Muscle layer of duodenum (tissue), 2 donors: ENCODE results near the gene NOD1.
"Not testable (repeated sequence)": the region's sequence is repeated elsewhere in the genome, so short reads cannot be mapped to it uniquely, and the experiment has no call there.

Experiments
- H3K27ac ChIP-seq: one replicate; pipeline ENCODE4 v1.7.0; 2013; ENCODE audit warnings: mild to moderate bottlenecking, low read length
- H3K27me3 ChIP-seq: one replicate; pipeline ENCODE4 v1.7.0; 2013; ENCODE audit warnings: low read depth, mild to moderate bottlenecking, control low read depth, low read length
- H3K36me3 ChIP-seq, 2 donors: one replicate each; pipeline ENCODE4 v1.7.0; 2013; ENCODE audit warnings: low read length in 2 of 2, control low read depth in 1 of 2, mild to moderate bottlenecking in 1 of 2; ENCODE audit not compliant: insufficient read depth in 2 of 2, control insufficient read depth in 1 of 2
- H3K4me1 ChIP-seq, 2 donors: one replicate each; pipeline ENCODE4 v1.7.0; 2013; ENCODE audit warnings: low read length in 2 of 2, mild to moderate bottlenecking in 2 of 2, control low read depth in 1 of 2, moderate library complexity in 1 of 2; ENCODE audit not compliant: insufficient read depth in 2 of 2, control insufficient read depth in 1 of 2
- H3K4me3 ChIP-seq, 2 donors: one replicate each; pipeline ENCODE4 v1.7.0; 2013; ENCODE audit warnings: low read length in 2 of 2, low read depth in 1 of 2, mild to moderate bottlenecking in 1 of 2
- H3K9me3 ChIP-seq, 2 donors: one replicate each; pipeline ENCODE4 v1.7.0; 2013; ENCODE audit warnings: low read length in 2 of 2, control low read depth in 1 of 2, mild to moderate bottlenecking in 1 of 2; ENCODE audit not compliant: control insufficient read depth in 1 of 2
- donor health status: healthy.

The NOD1 gene

GRCh38 chr7:30403477-30403876 lies 75.1 kb downstream of the NOD1 start:
- Histone ChIP-seq H3K27ac (no peak overlapping the region), H3K27me3 (no peaks in the 10 kb centered on the region), H3K36me3 (peaks cover 7% of the 10 kb centered on the region in 2 donors), H3K4me1 (no peaks in the 10 kb centered on the region), H3K9me3 (no peaks in the 10 kb centered on the region), H3K4me3 (no peak overlapping the region)

GRCh38 chr7:30396389-30396788 lies 82.2 kb downstream of the NOD1 start:
- H3K27me3 ChIP-seq: no peaks in the 10 kb centered on the region
- H3K9me3 ChIP-seq: no peaks in the 10 kb centered on the region
- no peaks in the 10 kb centered on the region for H3K36me3 ChIP-seq

GRCh38 chr7:30395676-30396075 lies 82.9 kb downstream of the NOD1 start:
- no peaks in the 10 kb centered on the region for H3K4me1 ChIP-seq
- no peaks in the 10 kb centered on the region for H3K36me3 ChIP-seq
- no peak overlapping the region for H3K27ac ChIP-seq
- no peaks in the 10 kb centered on the region for H3K27me3 ChIP-seq
- H3K4me3 ChIP-seq: no peak overlapping the region
- no peaks in the 10 kb centered on the region for H3K9me3 ChIP-seq

More at GRCh38 chr7:30396389-30396788, 82.2 kb downstream of the NOD1 start:
- Histone ChIP-seq H3K27ac (no peak overlapping the region), H3K4me1 (no peaks in the 10 kb centered on the region), H3K4me3 (no peak overlapping the region)

GRCh38 chr7:30391806-30392205 lies 86.8 kb downstream of the NOD1 start:
- no peaks in the 10 kb centered on the region for H3K27me3 ChIP-seq
- H3K4me3 ChIP-seq: no peak overlapping the region
- no peaks in the 10 kb centered on the region for H3K4me1 ChIP-seq
- H3K36me3 ChIP-seq: no peaks in the 10 kb centered on the region
- H3K9me3 ChIP-seq: no peaks in the 10 kb centered on the region
- no peak overlapping the region for H3K27ac ChIP-seq

DNA sequence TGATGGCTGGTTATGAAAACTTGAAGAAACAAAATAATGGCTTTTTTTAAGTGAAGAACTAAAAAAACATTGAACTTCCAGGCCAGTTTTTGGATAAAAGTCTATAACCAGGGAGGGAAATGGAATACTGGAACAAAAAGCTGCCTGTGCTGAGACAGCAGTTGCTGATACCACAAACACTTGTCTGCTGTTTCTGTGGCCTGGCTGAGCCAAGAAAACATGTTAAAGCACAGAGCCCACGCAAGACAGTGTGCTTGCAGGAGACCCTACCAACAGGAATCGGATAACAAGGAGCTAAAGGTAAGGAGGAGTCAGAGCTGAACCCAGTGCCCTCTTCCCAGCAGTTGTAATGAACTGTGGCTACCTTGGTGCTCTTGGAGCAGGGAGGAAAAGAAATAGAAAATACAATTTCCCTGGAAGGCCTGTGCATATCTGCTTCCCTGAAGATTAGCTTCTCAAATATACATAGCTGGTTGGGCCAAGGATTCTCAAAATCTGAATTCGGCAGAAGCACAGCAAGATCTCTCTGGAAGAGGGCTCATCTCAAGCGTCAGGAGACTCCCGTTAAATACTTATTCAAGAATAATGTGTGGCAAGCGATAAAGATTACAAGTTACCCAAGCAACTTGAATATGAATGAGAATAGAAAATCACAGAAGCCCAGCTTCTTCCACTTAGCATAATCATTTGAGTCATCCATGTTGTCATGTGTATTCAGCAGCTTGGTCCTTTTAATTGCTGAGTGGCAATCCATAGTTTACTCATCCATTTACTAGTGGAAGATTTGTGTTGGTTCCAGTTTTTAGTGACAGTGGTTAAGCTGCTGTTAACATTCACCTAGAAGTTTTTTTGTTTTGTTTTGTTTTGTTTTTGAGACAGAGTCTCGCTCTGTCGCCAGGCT lies 87.6 kb downstream of the NOD1 start:
- Histone ChIP-seq H3K4me1 (no peaks in the 10 kb centered on the region), H3K27me3 (no peaks in the 10 kb centered on the region), H3K27ac (no peak overlapping the region), H3K4me3 (no peak overlapping the region), H3K9me3 (no peaks in the 10 kb centered on the region), H3K36me3 (no peaks in the 10 kb centered on the region)

DNA sequence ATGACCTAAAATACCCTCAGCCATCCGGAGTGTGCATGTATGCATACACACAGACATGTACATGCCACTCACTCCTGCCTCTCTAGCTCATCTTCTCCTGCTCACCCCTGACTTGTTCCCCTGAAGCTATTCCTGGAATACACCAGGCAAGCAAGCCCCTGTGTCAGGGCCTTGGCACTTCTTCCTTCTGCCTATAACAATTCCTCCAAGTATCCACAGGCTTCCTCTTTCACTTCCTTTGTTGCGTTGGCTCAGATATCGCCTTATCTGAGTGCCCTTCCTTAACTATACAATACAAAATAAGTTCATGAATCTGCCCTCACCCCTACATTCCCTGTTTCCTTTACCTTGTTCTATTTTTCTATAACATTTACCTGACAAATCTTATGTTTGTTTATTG lies 88.8 kb downstream of the NOD1 start:
- no peak overlapping the region for H3K4me3 ChIP-seq
- H3K9me3 ChIP-seq: no peaks in the 10 kb centered on the region
- no peak overlapping the region for H3K27ac ChIP-seq
- H3K36me3 ChIP-seq: no peaks in the 10 kb centered on the region
- no peaks in the 10 kb centered on the region for H3K4me1 ChIP-seq
- H3K27me3 ChIP-seq: no peaks in the 10 kb centered on the region

DNA sequence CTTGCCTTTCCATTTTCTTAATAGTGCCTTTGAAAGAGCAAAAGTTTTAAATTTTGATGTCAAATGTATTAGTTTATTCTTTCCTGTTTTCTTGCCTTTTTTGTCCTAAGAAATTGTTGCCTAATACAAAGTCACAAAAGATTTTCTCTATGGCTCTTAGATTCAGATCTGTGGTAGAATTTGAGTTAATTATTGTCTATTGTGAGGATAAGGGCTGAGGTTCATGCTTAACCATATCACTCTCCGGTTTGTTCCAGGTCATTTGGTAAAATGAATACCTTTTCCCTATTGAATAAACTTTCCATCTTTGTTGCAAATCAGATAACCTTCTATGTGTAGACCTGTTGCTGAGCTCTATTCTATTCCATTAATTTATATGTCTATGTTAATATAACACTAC lies 96.0 kb downstream of the NOD1 start:
- Histone ChIP-seq H3K36me3 (no peaks in the 10 kb centered on the region), H3K4me3 (no peak overlapping the region), H3K27ac (no peak overlapping the region), H3K27me3 (no peaks in the 10 kb centered on the region), H3K9me3 (no peaks in the 10 kb centered on the region), H3K4me1 (no peaks in the 10 kb centered on the region)

GRCh38 chr7:30380824-30381223 lies 97.8 kb downstream of the NOD1 start:
- H3K9me3 ChIP-seq, H3K4me1 ChIP-seq, H3K36me3 ChIP-seq, H3K27me3 ChIP-seq, H3K4me3 ChIP-seq, H3K27ac ChIP-seq: not testable (repeated sequence)

GRCh38 chr7:30380294-30380693 lies 98.3 kb downstream of the NOD1 start:
- Histone ChIP-seq H3K4me3 (no peak overlapping the region), H3K4me1 (no peaks in the 10 kb centered on the region), H3K9me3 (no peaks in the 10 kb centered on the region), H3K27ac (no peak overlapping the region), H3K27me3 (no peaks in the 10 kb centered on the region), H3K36me3 (no peaks in the 10 kb centered on the region)

DNA sequence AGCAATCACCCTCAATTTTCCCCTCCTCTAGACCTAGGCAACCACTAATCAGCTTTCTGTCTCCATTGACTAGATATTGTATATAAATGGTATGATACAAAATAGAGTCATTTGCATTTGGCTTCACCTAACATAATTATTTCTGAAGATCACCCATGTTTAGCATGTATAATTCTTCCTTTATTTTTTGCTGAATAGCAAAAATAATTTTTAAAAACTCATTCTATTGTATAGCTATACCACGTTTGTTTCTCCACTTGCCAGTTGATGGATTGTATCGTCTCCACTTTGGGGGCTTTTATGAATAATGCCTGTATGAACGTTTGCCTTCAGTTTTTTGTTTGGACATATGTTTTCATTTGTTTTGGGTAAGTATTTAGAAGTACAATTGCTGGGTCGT lies 98.8 kb downstream of the NOD1 start:
- H3K27me3 ChIP-seq: no peaks in the 10 kb centered on the region
- no peak overlapping the region for H3K4me3 ChIP-seq
- H3K36me3 ChIP-seq: no peaks in the 10 kb centered on the region
- no peak overlapping the region for H3K27ac ChIP-seq
- H3K9me3 ChIP-seq: no peaks in the 10 kb centered on the region
- H3K4me1 ChIP-seq: no peaks in the 10 kb centered on the region

GRCh38 chr7:30379131-30379530 lies 99.5 kb downstream of the NOD1 start:
- Histone ChIP-seq H3K4me3 (no peak overlapping the region), H3K36me3 (no peaks in the 10 kb centered on the region), H3K27me3 (no peaks in the 10 kb centered on the region), H3K9me3 (no peaks in the 10 kb centered on the region), H3K4me1 (no peaks in the 10 kb centered on the region), H3K27ac (no peak overlapping the region)

- no peaks in the 10 kb centered on the region for H3K4me1 ChIP-seq
Measured at GRCh38 chr7:30378275-30378674, 100.3 kb downstream of the NOD1 start.

More at GRCh38 chr7:30378275-30378674, 100.3 kb downstream of the NOD1 start:
- Histone ChIP-seq H3K9me3 (no peaks in the 10 kb centered on the region), H3K36me3 (no peaks in the 10 kb centered on the region), H3K27me3 (no peaks in the 10 kb centered on the region), H3K4me3 (no peak overlapping the region), H3K27ac (no peak overlapping the region)
